ENCODE data around the gene ATG4D.

DNA sequence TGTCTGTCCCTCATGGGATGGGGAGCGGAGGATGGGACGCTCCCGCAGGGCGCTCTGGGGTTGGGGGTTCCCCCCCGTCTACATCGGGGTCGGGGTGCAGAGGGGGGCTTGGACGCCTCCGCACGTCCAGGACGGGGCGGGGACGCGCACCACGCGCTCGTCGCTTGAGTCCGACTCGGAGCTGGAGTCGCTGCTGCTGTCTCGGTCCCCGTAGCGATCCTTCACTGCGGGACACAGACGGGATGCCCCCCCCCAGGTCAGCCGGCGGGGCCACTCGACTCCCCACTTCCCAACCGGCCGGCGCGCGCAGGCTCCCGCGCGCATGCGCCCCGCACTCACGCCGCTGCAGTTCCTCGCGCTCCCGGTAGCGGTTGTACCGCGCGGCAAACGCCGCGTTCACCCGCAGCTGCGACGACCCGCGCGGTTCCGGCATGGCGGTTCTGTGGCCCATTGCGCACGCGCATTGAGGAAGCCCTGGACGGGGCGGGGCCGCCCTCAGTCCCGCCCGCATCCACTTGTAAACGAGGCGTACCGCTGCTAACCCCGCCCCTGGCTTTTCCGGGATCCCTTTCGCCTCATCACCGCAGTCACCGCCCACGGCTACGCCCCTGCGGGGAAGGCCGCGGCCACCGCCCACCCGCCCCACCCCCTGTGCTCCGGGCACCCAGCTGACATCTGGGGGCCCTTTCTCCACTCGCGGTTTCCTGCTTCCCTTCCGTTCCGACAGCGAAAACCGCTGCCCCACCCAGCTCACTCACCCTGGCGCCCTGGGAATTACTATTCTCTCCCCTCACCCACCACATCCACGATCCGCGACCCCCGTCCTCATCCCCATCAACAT lies 22.1 kb downstream of the ATG4D start, which contains the start of gene KRI1:
- TF ChIP-seq, protein P1, sequence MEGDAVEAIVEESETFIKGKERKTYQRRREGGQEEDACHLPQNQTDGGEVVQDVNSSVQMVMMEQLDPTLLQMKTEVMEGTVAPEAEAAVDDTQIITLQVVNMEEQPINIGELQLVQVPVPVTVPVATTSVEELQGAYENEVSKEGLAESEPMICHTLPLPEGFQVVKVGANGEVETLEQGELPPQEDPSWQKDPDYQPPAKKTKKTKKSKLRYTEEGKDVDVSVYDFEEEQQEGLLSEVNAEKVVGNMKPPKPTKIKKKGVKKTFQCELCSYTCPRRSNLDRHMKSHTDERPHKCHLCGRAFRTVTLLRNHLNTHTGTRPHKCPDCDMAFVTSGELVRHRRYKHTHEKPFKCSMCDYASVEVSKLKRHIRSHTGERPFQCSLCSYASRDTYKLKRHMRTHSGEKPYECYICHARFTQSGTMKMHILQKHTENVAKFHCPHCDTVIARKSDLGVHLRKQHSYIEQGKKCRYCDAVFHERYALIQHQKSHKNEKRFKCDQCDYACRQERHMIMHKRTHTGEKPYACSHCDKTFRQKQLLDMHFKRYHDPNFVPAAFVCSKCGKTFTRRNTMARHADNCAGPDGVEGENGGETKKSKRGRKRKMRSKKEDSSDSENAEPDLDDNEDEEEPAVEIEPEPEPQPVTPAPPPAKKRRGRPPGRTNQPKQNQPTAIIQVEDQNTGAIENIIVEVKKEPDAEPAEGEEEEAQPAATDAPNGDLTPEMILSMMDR (IDR thresholded peaks at IDR 0.05; ENCODE audit: borderline replicate concordance, extremely low read depth, low read length, poor library complexity, severe bottlenecking) = peak; percentile 45
- no peak for TF ChIP-seq EZH2 (IDR thresholded peaks at IDR 0.05; ENCODE audit: borderline replicate concordance, low read depth, low read length, severe bottlenecking)

Measured in DND-41 (cell line).